HEK293 (cell line): Measurements from ENCODE around the gene GARIN5B.

Source experiments
- CTCF ChIA-PET: fragments of 350-600 bp; formaldehyde crosslinking; extraction: SDS; loops from one replicate; lab custom pipeline; 2021; ENCODE audit warnings: antibody characterized with exemption; lab: Yijun Ruan, JAX
- POLR2A ChIA-PET: fragments of 300-600 bp; formaldehyde crosslinking; extraction: SDS; loops from one replicate; lab custom pipeline; 2020; ENCODE audit warnings: antibody characterized with exemption, inconsistent platforms; lab: Yijun Ruan, JAX
- H3K27ac ChIP-seq: fragments of 200-500 bp; sonication (Bioruptor generic); 2 replicates; pipeline ENCODE4 v1.5.1; 2014; ENCODE audit warnings: low read depth, low read length, control low read depth, inconsistent platforms; ENCODE audit errors: extremely low read depth
- H3K36me3 ChIP-seq, 2 experiments: fragments of 200-500 bp in 1 of 2; sonication (Bioruptor generic) in 1 of 2; 1 replicate in 1 of 2; 2 replicates in 1 of 2; pipeline ENCODE4 v1.5.1; 2014 to 2017; ENCODE audit warnings: inconsistent platforms in 2 of 2, low read length in 2 of 2; ENCODE audit not compliant: control insufficient read depth in 2 of 2, insufficient read depth in 1 of 2
- H3K4me1 ChIP-seq: fragments of 200-500 bp; sonication (Bioruptor generic); 2 replicates; pipeline ENCODE4 v1.5.1; 2014; ENCODE audit warnings: mild to moderate bottlenecking, low read length, inconsistent platforms; ENCODE audit not compliant: control insufficient read depth, insufficient read depth
- H3K4me3 ChIP-seq: 2 replicates; pipeline ENCODE4 v1.5.1; 2011; ENCODE audit warnings: low read depth, mild to moderate bottlenecking, control low read depth, low read length, moderate library complexity
- H3K9me3 ChIP-seq: fragments of 200-500 bp; sonication (Bioruptor generic); 2 replicates; pipeline ENCODE4 v1.5.1; 2014; ENCODE audit warnings: low read depth, low read length, inconsistent platforms; ENCODE audit not compliant: control insufficient read depth, insufficient read depth
- GLIS1 ChIP-seq: fragments of 450-650 bp; formaldehyde crosslinking; IDR thresholded peaks from 2 replicates; pipeline ENCODE4 v1.5.1; 2016; ENCODE audit warnings: missing biosample characterization, missing genetic modification characterization
- GLIS2 ChIP-seq: fragments of 450-650 bp; formaldehyde crosslinking; IDR thresholded peaks from 2 replicates; pipeline ENCODE4 v1.5.1; 2016; ENCODE audit warnings: missing biosample characterization, missing genetic modification characterization
- KLF1 ChIP-seq: fragments of 450-650 bp; formaldehyde crosslinking; IDR thresholded peaks from 2 replicates; pipeline ENCODE4 v1.5.1; 2016; ENCODE audit warnings: missing biosample characterization, missing genetic modification characterization
- SP2 ChIP-seq: fragments of 450-650 bp; formaldehyde crosslinking; IDR thresholded peaks from 2 replicates; pipeline ENCODE4 v1.5.1; 2016; ENCODE audit warnings: missing biosample characterization, missing genetic modification characterization
- SP7 ChIP-seq: fragments of 450-650 bp; formaldehyde crosslinking; IDR thresholded peaks from 2 replicates; pipeline ENCODE4 v1.5.1; 2016; ENCODE audit warnings: missing biosample characterization, missing genetic modification characterization
- ZBTB17 ChIP-seq: fragments of 450-650 bp; formaldehyde crosslinking; IDR thresholded peaks from 2 replicates; pipeline ENCODE4 v1.5.1; 2016; ENCODE audit warnings: missing biosample characterization, missing genetic modification characterization
- ZIC2 ChIP-seq: fragments of 450-650 bp; formaldehyde crosslinking; IDR thresholded peaks from 2 replicates; pipeline ENCODE4 v1.5.1; 2016; ENCODE audit warnings: missing biosample characterization, missing genetic modification characterization
- ZSCAN16 ChIP-seq: fragments of 450-650 bp; formaldehyde crosslinking; IDR thresholded peaks from 2 replicates; pipeline ENCODE4 v1.5.1; 2016; ENCODE audit warnings: missing biosample characterization, missing genetic modification characterization
- TF ChIP-seq, protein P1 (sequence below): fragments of 450-650 bp; formaldehyde crosslinking; IDR thresholded peaks from 2 replicates; pipeline ENCODE4 v1.5.1; 2016; ENCODE audit warnings: missing biosample characterization, missing genetic modification characterization
- TF ChIP-seq, protein P2 (sequence below): fragments of 450-650 bp; formaldehyde crosslinking; IDR thresholded peaks from 2 replicates; pipeline ENCODE4 v1.5.1; 2016; ENCODE audit warnings: missing biosample characterization, missing genetic modification characterization
- TF ChIP-seq, protein P3 (sequence below): fragments of 450-650 bp; formaldehyde crosslinking; IDR thresholded peaks from 2 replicates; pipeline ENCODE4 v1.5.1; 2016; ENCODE audit warnings: missing biosample characterization, missing genetic modification characterization
- TF ChIP-seq, protein P4 (sequence below): fragments of 450-650 bp; formaldehyde crosslinking; IDR thresholded peaks from 2 replicates; pipeline ENCODE4 v1.5.1; 2016; ENCODE audit warnings: missing biosample characterization, missing genetic modification characterization

Gene GARIN5B

DNA sequence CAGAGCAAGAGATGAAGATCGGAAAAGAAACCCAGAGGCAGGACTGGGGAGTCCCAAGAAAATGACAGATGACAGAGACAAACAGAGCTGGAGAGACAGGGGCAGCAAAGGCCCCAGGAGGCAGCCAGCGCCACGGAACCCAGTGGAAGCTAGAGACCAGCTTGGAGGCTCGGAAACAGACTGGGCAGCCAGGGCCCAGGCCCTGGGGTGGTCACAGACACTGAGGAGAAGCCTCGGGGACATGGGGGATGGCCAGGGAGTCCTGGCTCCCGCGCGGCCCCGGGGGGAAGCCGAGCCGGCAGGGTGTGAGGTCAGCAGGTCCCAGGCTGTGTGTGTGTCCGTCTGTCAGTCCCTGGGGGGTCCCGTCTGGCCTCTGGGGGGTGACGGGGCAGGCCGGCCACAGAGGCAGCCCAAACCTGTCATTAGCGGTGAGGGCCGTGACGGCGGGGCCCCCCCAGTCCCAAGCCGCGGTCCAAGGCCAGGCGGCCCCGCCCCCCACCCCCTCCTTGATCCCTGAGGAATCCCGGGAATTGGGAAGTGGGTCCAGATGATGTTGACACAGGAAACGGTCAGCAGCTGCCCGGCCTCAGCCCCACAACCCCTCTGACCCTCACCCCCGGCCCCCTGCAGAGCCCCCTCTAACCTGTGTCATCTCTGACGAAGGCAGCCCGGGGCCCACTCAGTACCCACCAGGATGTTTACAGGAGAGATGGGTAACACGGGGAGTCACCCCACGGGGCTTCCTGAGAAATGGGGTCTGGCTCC, 11.1 kb upstream of the GARIN5B start:
- POLR2A ChIA-PET, result interaction anchor here (0.6 kb wide), 1 partner anchor 26 kb away, joined by 4 read pairs; no protein-coding TSS in a partner anchor
- Histone ChIP-seq H3K36me3 (no peaks in the 10 kb centered on the region), H3K27ac (no peak overlapping the region), H3K9me3 (no peaks in the 10 kb centered on the region), H3K4me1 (peaks cover 5% of the 10 kb centered on the region; the same call in 1 of the 2 replicates), H3K4me3 (no peak overlapping the region)
- CTCF ChIA-PET, result interaction anchor here (1.4 kb wide), 1 partner anchor 35 kb away, joined by 5 read pairs; the partner anchor contains the start of gene KMT5C
- TF ChIP-seq, protein P1, sequence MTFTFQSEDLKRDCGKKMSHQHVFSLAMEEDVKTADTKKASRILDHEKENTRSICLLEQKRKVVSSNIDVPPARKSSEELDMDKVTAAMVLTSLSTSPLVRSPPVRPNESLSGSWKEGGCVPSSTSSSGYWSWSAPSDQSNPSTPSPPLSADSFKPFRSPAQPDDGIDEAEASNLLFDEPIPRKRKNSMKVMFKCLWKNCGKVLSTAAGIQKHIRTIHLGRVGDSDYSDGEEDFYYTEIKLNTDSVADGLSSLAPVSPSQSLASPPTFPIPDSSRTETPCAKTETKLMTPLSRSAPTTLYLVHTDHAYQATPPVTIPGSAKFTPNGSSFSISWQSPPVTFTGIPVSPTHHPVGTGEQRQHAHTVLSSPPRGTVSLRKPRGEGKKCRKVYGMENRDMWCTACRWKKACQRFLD, result no peak
- peak; percentile 67; the same call in 1 of the 2 replicates for TF ChIP-seq ZIC2 (tag by site-specific recombination)
- TF ChIP-seq SP7, result peak; percentile 47; the same call in 1 of the 2 replicates
- peak; percentile 95 for TF ChIP-seq GLIS1 (tag by site-specific recombination)
- peak; percentile 72 for TF ChIP-seq GLIS2 (tag by site-specific recombination)
- TF ChIP-seq, protein P2, sequence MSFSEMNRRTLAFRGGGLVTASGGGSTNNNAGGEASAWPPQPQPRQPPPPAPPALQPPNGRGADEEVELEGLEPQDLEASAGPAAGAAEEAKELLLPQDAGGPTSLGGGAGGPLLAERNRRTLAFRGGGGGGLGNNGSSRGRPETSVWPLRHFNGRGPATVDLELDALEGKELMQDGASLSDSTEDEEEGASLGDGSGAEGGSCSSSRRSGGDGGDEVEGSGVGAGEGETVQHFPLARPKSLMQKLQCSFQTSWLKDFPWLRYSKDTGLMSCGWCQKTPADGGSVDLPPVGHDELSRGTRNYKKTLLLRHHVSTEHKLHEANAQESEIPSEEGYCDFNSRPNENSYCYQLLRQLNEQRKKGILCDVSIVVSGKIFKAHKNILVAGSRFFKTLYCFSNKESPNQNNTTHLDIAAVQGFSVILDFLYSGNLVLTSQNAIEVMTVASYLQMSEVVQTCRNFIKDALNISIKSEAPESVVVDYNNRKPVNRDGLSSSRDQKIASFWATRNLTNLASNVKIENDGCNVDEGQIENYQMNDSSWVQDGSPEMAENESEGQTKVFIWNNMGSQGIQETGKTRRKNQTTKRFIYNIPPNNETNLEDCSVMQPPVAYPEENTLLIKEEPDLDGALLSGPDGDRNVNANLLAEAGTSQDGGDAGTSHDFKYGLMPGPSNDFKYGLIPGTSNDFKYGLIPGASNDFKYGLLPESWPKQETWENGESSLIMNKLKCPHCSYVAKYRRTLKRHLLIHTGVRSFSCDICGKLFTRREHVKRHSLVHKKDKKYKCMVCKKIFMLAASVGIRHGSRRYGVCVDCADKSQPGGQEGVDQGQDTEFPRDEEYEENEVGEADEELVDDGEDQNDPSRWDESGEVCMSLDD (tag by site-specific recombination), result 0 out of 2 replicates have a peak, but pooled peaks have one; percentile 33
- TF ChIP-seq, protein P3, sequence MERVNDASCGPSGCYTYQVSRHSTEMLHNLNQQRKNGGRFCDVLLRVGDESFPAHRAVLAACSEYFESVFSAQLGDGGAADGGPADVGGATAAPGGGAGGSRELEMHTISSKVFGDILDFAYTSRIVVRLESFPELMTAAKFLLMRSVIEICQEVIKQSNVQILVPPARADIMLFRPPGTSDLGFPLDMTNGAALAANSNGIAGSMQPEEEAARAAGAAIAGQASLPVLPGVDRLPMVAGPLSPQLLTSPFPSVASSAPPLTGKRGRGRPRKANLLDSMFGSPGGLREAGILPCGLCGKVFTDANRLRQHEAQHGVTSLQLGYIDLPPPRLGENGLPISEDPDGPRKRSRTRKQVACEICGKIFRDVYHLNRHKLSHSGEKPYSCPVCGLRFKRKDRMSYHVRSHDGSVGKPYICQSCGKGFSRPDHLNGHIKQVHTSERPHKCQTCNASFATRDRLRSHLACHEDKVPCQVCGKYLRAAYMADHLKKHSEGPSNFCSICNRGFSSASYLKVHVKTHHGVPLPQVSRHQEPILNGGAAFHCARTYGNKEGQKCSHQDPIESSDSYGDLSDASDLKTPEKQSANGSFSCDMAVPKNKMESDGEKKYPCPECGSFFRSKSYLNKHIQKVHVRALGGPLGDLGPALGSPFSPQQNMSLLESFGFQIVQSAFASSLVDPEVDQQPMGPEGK (tag by site-specific recombination), result peak; percentile 33; the same call in 1 of the 2 replicates
- no peak for TF ChIP-seq KLF1 (tag by site-specific recombination)
- TF ChIP-seq ZBTB17 (tag by site-specific recombination), result 0 out of 2 replicates have a peak, but pooled peaks have one; percentile 34

DNA sequence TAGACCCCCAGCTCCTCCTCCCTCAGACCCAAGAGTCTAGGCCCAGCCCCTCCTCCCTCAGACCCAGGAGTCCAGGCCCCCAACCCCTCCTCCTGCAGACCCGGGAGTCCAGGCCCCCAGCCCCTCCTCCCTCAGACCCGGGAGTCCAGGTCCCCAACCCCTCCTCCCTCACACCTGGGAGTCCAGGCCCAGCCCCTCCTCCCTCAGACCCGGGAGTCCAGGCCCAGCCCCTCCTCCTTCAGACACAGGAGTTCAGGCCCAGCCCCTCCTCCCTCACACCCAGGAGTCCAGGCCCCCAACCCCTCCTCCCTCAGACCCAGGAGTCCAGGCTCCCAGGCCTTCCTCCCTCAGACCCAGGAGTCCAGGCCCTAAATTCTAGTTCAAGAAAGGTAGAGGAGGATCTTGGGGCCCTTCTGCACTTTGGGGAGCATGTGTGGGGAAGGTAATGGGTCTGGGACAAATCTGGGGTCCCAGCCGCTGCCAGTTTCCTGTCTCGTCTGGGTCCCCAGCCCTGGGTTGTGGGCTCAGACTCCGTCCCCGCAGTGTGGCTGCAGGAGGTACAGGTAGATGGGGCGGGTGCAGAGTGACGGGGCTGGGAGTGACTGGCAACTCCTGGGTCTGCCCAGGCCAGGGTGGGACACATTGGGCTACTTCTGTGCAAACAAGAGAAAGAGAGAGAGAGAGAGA, 10.4 kb upstream of the GARIN5B start:
- ChIA-PET CTCF (interaction anchor here (0.9 to 1.4 kb wide), 3 partner anchors 34 to 260 kb away, joined by 3 to 10 read pairs (median 5); partner anchors contain the start of gene KMT5C), POLR2A (interaction anchor here (0.8 to 1.8 kb wide), 9 partner anchors 9 to 114 kb away, joined by 3 to 12 read pairs (median 4); partner anchors contain the start of genes HSPBP1, KMT5C, PPP6R1 and TMEM238)
- Histone ChIP-seq H3K4me3 (no peak overlapping the region), H3K27ac (no peak overlapping the region), H3K36me3 (no peaks in the 10 kb centered on the region), H3K4me1 (peaks cover 5% of the 10 kb centered on the region; the same call in 1 of the 2 replicates), H3K9me3 (no peaks in the 10 kb centered on the region)
- TF ChIP-seq ZSCAN16 (no peak), SP2 (tag by site-specific recombination) (peak; percentile 38; the same call in 1 of the 2 replicates), KLF1 (tag by site-specific recombination) (peak; percentile 26; the same call in 1 of the 2 replicates)
- TF ChIP-seq, protein P4, sequence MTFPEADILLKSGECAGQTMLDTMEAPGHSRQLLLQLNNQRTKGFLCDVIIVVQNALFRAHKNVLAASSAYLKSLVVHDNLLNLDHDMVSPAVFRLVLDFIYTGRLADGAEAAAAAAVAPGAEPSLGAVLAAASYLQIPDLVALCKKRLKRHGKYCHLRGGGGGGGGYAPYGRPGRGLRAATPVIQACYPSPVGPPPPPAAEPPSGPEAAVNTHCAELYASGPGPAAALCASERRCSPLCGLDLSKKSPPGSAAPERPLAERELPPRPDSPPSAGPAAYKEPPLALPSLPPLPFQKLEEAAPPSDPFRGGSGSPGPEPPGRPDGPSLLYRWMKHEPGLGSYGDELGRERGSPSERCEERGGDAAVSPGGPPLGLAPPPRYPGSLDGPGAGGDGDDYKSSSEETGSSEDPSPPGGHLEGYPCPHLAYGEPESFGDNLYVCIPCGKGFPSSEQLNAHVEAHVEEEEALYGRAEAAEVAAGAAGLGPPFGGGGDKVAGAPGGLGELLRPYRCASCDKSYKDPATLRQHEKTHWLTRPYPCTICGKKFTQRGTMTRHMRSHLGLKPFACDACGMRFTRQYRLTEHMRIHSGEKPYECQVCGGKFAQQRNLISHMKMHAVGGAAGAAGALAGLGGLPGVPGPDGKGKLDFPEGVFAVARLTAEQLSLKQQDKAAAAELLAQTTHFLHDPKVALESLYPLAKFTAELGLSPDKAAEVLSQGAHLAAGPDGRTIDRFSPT (tag by site-specific recombination), result peak; percentile 40; the same call in 1 of the 2 replicates
